HG03108 (cell line): ENCODE results near the gene USP6NL.

Source experiments
- ATAC-seq: cut with Tn5 transposase; IDR thresholded peaks from one replicate; pipeline ENCODE4 v1.9.1; 2021; ENCODE audit warnings: moderate library complexity; ENCODE audit not compliant: unreplicated experiment

USP6NL gene

GRCh38 chr10:11617233-11617632 is 5.8 kb upstream of the USP6NL start:
- no peak for ATAC-seq

GRCh38 chr10:11616021-11616420 is 4.6 kb upstream of the USP6NL start:
- no peak for ATAC-seq

GRCh38 chr10:11615396-11615795 is 3.9 kb upstream of the USP6NL start:
- no peak for ATAC-seq

- no peak for ATAC-seq
Measured at GRCh38 chr10:11612021-11613001, 861 bp upstream of the USP6NL start.

GRCh38 chr10:11610826-11611247 is 613 bp downstream of the USP6NL start:
- peak; percentile 1 for ATAC-seq

- no peak for ATAC-seq
Measured at GRCh38 chr10:11610166-11610825, 1.2 kb downstream of the USP6NL start.

- ATAC-seq: no peak
Measured at GRCh38 chr10:11609492-11610093, 1.9 kb downstream of the USP6NL start.

- ATAC-seq: no peak
Measured at GRCh38 chr10:11609052-11609451, 2.4 kb downstream of the USP6NL start.

- no peak for ATAC-seq
Measured at GRCh38 chr10:11608159-11609013, 3.1 kb downstream of the USP6NL start.

GRCh38 chr10:11605807-11606408 is 5.5 kb downstream of the USP6NL start:
- no peak for ATAC-seq

DNA sequence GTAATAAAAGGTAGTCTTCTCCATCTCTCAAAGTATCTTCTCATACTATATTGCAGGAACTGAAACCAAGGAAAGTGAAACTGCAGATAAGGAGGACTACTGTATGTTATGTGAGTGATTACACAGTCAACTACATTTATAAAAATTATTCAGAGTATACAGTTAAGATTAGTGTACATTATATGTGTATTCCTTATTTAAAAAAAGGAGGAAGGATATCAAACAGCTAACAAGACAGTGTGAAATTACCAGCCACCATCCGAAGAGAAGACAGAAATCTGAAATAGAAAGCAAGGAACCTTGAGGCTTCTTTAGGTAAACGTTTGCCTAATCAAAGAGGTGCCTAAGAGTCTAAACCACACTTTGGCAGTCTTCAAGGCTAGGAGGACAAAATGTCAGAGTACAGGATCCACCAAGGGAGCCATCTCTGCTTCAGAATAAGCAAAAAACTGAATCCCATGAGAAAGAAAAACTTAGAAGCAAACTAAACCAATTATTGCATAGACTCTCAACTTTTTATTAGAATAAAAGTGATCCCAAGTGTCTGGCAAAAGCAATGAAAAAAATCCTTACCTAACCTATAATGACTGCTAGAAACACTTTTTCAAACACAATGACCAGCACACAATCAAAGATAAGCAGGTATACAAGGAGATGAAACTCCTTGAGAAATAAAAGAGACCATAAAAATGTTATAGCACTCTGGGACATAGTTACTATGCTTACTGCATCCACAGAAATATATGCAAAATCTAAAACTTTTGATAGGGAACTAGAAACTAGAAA is 6.4 kb downstream of the USP6NL start:
- ATAC-seq: no peak

- no peak for ATAC-seq
Measured at GRCh38 chr10:11603741-11604140, 7.7 kb downstream of the USP6NL start.

GRCh38 chr10:11602919-11603523 is 8.4 kb downstream of the USP6NL start:
- ATAC-seq: no peak

- no peak for ATAC-seq
Measured at GRCh38 chr10:11602358-11602757, 9.1 kb downstream of the USP6NL start.

DNA sequence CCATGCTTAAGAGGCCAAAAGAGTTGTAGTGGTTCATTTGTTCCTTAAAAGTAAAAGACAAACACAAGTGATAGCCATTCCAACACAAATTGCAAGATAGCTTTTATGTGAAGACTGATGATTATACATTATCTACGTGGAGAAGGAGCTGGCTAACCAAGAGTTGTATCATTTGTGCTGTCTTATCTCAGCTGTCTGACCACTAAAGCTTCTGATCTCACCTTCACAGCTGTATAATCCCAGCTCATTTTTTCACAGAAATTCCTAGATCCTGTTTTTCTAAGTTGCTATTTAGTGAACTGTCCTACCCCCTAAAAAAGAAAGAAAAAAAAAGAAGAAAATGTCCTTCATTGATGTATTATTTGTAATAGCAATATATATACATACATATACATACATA is 9.8 kb downstream of the USP6NL start:
- no peak for ATAC-seq

DNA sequence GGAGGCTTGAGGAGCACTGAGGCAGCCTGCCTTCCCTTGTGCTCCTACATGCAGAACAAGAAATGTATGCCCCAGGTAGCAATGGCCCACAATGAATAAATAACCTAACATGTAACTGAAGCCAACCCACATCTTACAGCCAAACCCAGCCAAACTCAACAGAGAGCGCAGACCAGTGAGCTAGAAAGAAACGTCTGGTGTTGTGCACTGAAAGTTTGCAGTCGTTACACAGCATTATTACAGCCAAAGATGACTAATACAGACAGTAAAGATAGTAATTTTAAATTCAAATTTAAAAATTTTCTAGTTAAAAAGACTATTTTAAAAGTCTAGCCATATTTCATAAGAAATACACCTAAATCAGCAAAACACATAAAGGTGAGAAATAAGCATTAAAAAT is 11.2 kb downstream of the USP6NL start:
- ATAC-seq: no peak

DNA sequence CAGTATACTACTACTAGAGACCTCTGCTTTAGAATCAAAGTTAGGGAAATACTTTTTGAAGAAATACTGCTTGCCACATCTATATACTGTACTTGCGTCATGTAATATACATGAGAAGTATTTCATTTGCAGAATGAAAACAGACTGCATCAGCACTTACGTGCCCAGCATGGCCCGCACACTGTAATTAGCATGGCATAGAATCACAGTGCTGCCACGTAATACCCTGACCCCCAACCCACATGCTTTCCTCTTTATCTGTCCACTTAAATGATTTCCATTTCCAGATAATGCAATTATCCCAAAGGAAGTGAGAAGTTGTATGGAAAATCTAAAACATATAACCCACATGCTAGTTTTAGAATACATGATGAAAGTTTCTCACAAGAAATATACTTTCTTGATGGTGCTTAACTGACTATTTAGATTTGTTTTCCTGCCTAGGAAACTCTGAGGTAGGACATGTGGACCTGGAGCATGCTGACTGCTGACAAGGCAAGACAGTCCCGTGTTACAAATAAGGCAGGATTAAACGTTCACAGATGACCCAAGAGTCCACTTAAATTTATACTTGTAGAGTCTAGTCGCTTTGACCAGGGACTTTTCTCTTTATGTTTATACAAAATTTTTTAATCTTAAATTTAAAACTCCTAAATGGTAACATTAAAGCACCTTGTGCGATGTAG is 12.6 kb downstream of the USP6NL start:
- no peak for ATAC-seq

GRCh38 chr10:11597470-11597869 is 14.0 kb downstream of the USP6NL start:
- ATAC-seq: no peak

- ATAC-seq: no peak
Measured at GRCh38 chr10:11595395-11595692, 16.1 kb downstream of the USP6NL start.
